ENCODE data around the gene VGF.

VGF gene

DNA sequence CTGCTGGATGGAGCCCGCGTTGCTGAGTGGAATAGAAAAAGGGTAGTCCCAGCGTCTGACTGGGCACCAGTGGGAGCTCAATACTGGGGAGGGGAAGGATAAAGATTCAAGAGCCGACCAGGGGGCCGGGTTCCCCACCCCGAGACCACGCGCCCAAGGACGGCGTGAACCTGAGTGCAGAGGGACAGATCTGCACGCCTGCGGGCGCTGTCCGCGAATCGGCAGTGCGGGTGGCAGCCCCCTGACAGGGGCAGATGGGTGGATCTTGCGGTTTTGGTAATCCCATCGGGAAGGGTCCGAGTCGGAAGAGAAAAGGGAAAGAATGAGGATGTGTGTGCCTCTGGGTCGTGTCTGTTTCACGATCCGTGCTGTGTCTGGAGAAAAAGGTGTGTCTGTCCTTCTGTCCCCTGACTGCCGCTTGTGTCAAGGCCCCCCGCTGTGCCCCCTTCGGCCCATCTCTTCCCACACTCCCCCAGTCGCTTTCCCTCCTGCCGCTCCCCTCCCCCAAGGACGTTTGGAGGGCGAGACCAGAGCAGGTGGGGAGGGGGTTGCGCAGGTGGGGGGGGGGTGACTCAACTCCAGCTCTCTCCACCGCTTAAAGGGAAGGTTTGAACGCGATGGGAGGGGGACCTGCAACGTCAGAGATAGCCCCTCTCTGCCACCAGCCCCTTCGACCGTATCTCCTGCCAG is 734 bp upstream of the VGF start:
- FAIRE-seq, result no peak

GRCh38 chr7:101164071-101164840 is 1.1 kb downstream of the VGF start:
- no peak for FAIRE-seq

DNA sequence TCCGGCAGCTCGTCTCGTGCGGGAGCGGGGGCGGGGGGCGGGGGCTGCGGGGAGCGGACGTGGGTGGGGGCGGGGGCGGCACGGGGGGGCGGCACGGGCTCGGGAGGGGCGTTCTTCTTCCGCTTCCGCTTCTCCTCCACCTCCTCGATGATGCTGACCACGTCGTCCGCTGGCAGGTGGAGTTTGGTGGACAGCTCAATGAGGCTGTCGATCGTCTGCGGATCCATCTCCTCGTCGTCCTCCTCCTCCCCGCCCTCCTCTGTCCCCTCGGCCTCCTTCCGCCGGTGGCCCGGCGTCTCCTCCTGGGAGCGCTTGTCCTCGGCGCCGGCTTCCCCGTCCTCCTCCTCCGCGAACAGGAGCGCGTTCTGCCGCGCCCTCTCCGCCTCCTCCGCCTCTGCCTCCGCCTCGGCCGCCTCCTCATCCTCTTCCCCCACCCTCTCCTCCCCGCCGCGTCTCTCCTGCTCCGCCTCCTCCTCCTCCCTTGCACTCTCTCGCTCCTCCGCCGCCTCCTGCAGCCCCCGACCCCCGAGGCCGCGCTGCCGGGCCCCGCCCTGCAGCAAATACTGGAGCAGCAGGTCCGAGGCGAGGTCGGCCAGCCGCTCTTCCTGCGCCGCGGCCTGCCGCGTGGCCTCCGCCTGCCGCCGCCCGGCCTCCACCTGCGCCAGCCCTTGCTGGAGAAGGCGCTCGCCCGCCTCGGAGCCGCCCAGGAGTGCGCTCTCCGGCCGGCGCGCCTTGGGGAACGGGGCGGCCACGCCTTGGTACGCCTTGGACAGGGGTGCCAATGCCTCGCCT is 1.9 kb downstream of the VGF start:
- FAIRE-seq, result no peak

DNA sequence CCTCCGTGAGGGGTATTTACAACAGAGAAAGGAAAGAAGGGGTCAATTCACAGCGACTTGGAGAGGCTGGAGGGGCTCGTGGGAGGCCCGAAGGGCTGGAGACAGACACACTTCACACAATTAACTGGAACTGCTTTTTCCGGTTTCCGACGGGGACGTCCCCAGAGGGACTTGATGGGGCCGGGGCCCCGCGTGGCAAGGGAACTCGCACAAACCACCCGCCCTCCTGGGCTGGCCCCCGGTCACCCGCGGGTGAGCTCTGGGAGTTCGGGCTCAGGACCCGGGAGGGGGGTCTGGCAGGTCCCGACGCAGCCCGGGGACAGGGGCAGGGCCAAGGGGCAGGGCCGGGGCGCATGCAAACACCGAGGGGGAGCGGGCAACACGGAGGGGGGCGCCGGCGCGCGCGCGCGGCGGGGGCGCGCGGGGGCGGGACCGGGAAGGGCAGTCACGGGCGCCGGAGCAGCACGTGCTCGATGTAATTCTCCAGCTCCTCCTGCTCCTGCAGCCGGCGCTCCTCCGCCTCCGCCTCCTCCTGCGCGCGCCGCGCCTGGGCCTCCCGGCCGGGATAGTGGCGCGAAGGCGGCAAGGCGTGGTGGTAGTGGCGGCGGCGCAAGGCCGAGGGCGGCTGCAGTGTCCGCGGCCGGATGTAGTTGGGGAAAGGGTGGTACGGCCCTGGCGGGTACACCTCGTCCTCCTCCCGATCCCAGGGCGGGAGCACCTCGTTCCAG is 2.7 kb downstream of the VGF start:
- FAIRE-seq, result no peak

- no peak for FAIRE-seq
These were observed 3.5 kb downstream of the VGF start for GRCh38 chr7:101161692-101162471.

DNA sequence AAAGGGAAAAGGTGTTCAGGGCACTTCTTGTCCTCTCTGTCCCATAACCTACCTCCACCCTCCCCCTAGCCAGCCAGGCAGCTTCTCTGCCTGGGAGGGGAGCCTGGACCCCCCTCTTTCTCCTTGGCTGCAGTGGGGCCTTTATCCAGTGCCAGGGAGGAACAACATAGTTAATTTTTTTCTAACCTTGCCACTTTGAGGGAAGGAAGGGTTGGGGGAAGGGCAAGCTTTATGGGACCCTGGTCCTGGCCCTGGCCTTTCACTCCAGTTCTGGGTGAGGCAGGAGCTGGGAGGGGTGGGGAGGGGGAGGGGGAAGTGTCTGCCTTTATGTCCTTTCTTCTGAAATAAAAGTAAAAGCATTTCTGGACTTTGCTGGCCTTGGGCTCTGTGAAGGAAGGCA is 4.5 kb downstream of the VGF start:
- no peak for FAIRE-seq

- FAIRE-seq, result no peak
These were observed 5.4 kb downstream of the VGF start for GRCh38 chr7:101159696-101160674.

DNA sequence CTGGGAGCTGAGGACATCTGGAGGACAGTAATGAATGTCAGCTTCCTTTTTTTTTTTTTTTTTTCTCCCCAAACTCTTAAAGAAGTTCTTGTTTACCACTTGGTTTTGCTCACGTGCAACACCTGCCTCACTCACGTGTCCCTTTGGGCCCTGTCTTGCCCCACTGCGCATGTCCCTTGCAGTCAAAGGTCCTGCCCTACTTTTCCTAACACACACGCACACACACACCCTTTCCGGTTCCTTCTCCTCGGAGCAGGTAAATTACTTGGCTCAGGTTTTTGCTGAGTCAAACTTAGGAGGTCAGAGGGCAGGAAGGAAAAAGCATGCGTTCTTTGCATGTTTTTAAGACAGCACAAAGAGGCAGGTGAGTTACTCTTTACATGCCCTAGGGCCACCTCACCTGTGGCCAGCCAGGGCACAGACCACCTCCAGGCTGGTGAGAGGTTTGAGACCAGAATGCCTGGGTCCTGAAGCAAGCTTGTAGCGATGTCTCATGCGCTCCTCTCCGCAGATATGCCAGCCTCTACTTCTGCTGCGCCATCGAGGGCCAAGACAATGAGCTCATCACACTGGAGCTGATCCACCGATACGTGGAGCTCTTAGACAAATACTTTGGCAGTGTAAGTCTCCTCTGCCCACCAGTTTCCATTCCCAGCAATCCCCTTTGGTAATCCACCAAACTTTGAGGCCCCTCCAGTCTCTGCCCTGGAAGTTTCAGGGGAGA is 8.3 kb downstream of the VGF start:
- no peak for FAIRE-seq

DNA sequence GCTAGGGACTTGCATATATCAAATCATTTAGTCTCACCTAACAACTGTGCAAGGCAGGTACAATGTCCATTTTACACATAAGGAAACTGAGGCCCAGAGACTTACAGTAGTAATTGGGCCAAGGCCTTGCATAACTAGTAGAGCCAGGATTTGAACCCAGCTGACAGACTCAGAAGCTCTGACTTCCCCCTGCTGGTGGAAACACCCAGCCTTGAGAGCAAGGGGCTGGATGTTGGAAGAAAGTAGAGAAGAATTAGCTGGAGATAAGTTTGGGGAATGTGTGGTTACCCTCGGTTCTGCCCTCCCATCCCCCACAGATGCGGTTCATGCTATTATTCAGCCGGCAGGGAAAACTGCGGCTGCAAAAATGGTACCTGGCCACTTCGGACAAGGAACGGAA is 9.1 kb downstream of the VGF start:
- no peak for FAIRE-seq

GRCh38 chr7:101155303-101155702 is 10.1 kb downstream of the VGF start:
- no peak for FAIRE-seq

DNA sequence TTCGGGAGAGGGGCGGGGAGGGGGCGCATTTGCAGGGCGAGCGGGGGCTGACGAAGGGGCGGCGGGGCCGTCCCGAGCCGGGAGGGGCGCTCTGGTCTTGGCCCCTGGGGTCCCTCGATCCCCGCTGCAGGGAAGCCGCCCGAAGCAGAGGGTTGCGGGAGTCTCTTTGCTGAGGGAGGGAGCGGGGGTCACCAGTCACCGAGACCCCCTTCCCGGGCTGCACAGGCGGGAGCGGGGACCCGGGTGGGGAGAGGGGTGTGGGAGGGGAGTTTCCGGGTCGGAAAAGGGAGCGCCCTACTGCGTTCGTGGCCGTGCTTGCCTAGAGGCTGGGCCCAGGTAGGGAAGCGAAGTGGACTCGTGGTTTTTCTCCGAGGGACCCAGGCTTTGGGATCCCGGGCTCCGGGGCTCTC is 10.7 kb downstream of the VGF start:
- FAIRE-seq, result no peak

DNA sequence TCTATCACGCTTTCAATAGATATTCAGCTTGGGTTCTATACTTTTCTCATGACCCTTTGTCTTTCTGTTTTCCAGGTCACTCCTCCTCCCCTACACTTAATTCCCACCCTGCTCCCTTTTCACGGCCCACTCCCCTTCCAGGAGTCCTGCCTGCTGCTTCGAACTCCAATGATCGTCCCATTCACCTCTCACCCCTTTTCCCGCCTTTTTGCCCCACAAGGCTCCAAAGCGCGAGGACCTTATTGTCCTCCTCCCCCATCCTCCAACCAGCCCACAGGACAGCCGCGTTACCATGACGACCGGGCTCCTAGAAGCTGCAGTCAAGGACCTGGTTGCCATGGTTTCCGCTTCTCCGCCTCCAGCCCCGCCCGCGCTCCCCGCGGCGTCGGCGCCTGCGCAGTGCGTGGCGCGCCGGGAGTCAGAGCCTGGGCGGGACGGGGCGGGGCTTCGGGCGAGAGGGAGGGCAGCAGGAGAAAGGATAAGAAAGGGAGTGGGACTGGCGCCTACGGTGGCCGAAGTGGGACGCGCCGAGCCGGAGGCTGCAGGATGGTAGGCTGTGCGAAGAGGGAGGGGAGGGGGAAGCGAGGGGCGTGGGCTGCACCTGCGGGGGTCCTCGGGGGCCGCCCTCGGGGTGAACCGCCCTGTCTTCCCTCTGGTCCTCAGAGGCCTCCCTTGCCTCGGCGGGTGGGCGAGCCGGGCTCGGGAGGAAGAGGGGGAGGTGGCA is 11.2 kb downstream of the VGF start, which contains the start of gene AP1S1:
AP1S1 (plus strand) TSS at position 508 of the 724 bp plus-strand sequence; CDS start at position 547, 39 bp downstream.
- no peak for FAIRE-seq

DNA sequence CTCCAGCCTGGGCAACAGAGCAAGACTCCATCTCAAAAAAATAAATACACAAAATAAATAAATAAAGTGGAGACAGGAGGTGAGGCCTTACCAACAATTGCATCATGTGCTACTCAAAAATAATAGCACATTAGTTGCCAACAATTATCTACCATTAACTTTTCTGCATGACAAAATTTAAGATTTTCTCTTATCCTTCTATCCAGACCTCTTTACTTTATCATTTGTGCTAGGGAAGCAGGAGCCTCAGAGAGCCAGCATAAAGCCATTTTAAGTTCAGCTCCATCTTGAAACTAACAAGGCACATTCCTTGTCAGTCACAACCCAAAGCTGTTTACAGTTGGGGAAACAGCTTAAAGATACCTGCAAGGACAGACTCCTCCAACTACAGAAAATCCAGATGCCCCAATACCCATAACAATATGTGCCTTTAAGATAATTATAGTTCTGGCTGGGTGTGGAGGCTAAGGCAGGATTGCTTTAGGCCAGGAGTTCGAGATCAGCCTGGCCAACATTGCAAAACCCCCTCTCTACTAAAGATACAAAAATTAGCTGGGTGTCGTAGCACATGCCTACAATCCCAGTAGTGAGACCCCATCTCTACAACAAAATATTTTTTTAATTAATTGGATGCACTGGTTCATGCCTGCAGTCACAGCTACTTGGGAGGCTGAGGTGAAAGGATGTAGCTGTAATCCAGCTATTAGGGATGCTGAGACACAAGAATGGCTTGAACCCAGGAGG is 13.3 kb downstream of the VGF start:
- no peak for FAIRE-seq

GRCh38 chr7:101140746-101141382 is 24.5 kb downstream of the VGF start:
- no peak for FAIRE-seq

GRCh38 chr7:101140339-101140699 is 25.1 kb downstream of the VGF start:
- no peak for FAIRE-seq

DNA sequence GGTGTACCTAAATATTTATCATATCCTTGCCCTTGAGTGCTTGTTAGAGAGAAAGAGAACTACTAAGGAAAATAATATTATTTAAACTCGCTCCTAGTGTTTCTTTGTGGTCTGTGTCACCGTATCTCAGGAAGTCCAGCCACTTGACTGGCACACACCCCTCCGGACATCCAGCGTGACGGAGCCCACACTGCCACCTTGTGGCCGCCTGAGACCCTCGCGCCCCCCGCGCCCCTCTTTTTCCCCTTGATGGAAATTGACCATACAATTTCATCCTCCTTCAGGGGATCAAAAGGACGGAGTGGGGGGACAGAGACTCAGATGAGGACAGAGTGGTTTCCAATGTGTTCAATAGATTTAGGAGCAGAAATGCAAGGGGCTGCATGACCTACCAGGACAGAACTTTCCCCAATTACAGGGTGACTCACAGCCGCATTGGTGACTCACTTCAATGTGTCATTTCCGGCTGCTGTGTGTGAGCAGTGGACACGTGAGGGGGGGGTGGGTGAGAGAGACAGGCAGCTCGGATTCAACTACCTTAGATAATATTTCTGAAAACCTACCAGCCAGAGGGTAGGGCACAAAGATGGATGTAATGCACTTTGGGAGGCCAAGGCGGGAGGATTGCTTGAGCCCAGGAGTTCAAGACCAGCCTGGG is 27.0 kb downstream of the VGF start:
- no peak for FAIRE-seq

- no peak for FAIRE-seq
These were observed 27.6 kb downstream of the VGF start for GRCh38 chr7:101137651-101138212.

Measured in colon (tissue), 2 donors.